ENCODE results near the gene WDHD1.

The WDHD1 gene

GRCh38 chr14:54889919-54890318 is 137.0 kb downstream of the WDHD1 start:
- DNase-seq: no peak
- in situ Hi-C loops (cut with MboI; ENCODE audit: low pct_unique_long_range_greater_than_20kb, low sequenced_read_pairs): no loop called here

All from KBM-7 (cell line).